K562 (cell line): Measurements from ENCODE around the gene UCHL5.
"Not testable (repeated sequence)": the region's sequence is repeated elsewhere in the genome, so short reads cannot be mapped to it uniquely, and the experiment has no call there.

Experiments
- BACH1 ChIP-seq: fragments of 200-800 bp; sonication (Bioruptor generic); IDR thresholded peaks from 2 replicates; pipeline ENCODE4 v1.6.1; 2016; ENCODE audit warnings: missing genetic modification characterization, missing compliant biosample characterization
- MXI1 ChIP-seq: IDR thresholded peaks from 2 replicates; pipeline ENCODE4 v1.6.1; 2011; ENCODE audit warnings: low read depth, mild to moderate bottlenecking, improper control_type of control experiment, low read length
- NR3C1 ChIP-seq: sonication (generic); formaldehyde crosslinking; IDR thresholded peaks from 2 replicates; pipeline ENCODE4 v1.8.1; 2022; ENCODE audit warnings: missing genetic modification reagents
- SP2 ChIP-seq: IDR thresholded peaks from 2 replicates; pipeline ENCODE4 v1.6.1; 2011; ENCODE audit warnings: mild to moderate bottlenecking, low read depth, low read length, moderate library complexity; ENCODE audit not compliant: poor library complexity, severe bottlenecking; ENCODE audit errors: extremely low read depth
- U2AF2 ChIP-seq: fragments of 200-400 bp; formaldehyde crosslinking; optimal IDR thresholded peaks from 2 replicates; pipeline ENCODE3; 2017; ENCODE audit warnings: low read depth, mild to moderate bottlenecking, low read length
- ZNF12 ChIP-seq: sonication (generic); formaldehyde crosslinking; IDR thresholded peaks from 2 replicates; pipeline ENCODE4 v1.4.0; 2020; ENCODE audit warnings: mild to moderate bottlenecking, missing genetic modification reagents
- ZNF589 ChIP-seq: fragments of 200-800 bp; sonication (Bioruptor generic); IDR thresholded peaks from 2 replicates; pipeline ENCODE4 v1.6.1; 2016; ENCODE audit warnings: low read depth, missing genetic modification characterization, missing compliant biosample characterization
- TF ChIP-seq, protein P1 (sequence below), 3 experiments: IDR thresholded peaks in 2 of 3; conservative IDR thresholded peaks in 1 of 3; 2 replicates each; pipeline ENCODE4 v1.5.1; 2011 to 2012; ENCODE audit warnings: low read length in 3 of 3, mild to moderate bottlenecking in 3 of 3, control low read depth in 2 of 3, improper control_type of control experiment in 1 of 3, inconsistent platforms in 1 of 3, low read depth in 1 of 3, mixed read lengths in 1 of 3, moderate library complexity in 1 of 3; ENCODE audit not compliant: insufficient read depth in 2 of 3
- TF ChIP-seq, protein P2 (sequence below): sonication (generic); formaldehyde crosslinking; IDR thresholded peaks from 2 replicates; pipeline ENCODE4 v1.8.1; 2023; ENCODE audit warnings: mild to moderate bottlenecking, missing genetic modification reagents
- TF ChIP-seq, protein P3 (sequence below): sonication (generic); formaldehyde crosslinking; IDR thresholded peaks from 2 replicates; pipeline ENCODE4 v1.9.0; 2022; ENCODE audit warnings: mild to moderate bottlenecking, missing genetic modification reagents
- TF ChIP-seq, protein P4 (sequence below): IDR thresholded peaks from 3 replicates; pipeline ENCODE4 v1.6.1; 2011; ENCODE audit warnings: borderline replicate concordance, mild to moderate bottlenecking; ENCODE audit not compliant: insufficient read length, insufficient read depth
- TF ChIP-seq, protein P5 (sequence below): IDR thresholded peaks from 2 replicates; pipeline ENCODE4 v1.6.1; 2014; ENCODE audit warnings: antibody characterized with exemption

DNA sequence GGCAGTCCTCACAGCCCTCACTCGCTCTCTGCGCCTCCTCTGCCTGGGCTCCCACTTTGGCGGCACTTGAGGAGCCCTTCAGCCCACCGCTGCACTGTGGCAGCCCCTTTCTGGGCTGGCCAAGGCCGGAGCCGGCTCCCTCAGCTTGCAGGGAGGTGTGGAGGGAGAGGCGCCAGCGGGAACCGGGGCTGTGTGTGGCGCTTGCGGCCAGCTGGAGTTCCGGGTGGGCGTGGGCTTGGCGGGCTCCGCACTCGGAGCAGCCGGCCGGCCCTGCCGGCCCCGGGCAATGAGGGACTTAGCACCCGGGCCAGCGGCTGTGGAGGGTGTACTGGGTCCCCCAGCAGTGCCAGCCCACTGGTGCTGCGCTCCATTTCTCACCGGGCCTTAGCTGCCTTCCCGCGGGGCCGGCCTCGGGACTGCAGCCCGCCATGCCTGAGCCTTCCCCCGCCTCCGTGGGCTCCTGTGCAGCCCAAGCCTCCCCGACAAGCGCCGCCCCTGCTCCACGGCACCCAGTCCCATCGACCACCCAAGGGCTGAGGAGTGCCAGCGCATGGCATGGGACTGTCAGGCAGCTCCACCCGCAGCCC is 72.3 kb downstream of the UCHL5 start:
- TF ChIP-seq, protein P1, sequence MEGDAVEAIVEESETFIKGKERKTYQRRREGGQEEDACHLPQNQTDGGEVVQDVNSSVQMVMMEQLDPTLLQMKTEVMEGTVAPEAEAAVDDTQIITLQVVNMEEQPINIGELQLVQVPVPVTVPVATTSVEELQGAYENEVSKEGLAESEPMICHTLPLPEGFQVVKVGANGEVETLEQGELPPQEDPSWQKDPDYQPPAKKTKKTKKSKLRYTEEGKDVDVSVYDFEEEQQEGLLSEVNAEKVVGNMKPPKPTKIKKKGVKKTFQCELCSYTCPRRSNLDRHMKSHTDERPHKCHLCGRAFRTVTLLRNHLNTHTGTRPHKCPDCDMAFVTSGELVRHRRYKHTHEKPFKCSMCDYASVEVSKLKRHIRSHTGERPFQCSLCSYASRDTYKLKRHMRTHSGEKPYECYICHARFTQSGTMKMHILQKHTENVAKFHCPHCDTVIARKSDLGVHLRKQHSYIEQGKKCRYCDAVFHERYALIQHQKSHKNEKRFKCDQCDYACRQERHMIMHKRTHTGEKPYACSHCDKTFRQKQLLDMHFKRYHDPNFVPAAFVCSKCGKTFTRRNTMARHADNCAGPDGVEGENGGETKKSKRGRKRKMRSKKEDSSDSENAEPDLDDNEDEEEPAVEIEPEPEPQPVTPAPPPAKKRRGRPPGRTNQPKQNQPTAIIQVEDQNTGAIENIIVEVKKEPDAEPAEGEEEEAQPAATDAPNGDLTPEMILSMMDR (IDR thresholded peaks at IDR 0.05 in 2 of 3, conservative IDR thresholded peaks at IDR 0.05 in 1 of 3; ENCODE audit: insufficient read depth in 2 of 3, low read depth in 1 of 3, low read length in 3 of 3), result not testable (repeated sequence)
- not testable (repeated sequence) for TF ChIP-seq SP2; U2AF2; NR3C1 (CRISPR knock-in tag); ZNF12 (CRISPR knock-in tag); MXI1; ZNF589 (CRISPR knock-in tag); BACH1
- TF ChIP-seq, protein P2, sequence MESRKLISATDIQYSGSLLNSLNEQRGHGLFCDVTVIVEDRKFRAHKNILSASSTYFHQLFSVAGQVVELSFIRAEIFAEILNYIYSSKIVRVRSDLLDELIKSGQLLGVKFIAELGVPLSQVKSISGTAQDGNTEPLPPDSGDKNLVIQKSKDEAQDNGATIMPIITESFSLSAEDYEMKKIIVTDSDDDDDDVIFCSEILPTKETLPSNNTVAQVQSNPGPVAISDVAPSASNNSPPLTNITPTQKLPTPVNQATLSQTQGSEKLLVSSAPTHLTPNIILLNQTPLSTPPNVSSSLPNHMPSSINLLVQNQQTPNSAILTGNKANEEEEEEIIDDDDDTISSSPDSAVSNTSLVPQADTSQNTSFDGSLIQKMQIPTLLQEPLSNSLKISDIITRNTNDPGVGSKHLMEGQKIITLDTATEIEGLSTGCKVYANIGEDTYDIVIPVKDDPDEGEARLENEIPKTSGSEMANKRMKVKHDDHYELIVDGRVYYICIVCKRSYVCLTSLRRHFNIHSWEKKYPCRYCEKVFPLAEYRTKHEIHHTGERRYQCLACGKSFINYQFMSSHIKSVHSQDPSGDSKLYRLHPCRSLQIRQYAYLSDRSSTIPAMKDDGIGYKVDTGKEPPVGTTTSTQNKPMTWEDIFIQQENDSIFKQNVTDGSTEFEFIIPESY (CRISPR knock-in tag), result peak; percentile 95
- TF ChIP-seq, protein P3, sequence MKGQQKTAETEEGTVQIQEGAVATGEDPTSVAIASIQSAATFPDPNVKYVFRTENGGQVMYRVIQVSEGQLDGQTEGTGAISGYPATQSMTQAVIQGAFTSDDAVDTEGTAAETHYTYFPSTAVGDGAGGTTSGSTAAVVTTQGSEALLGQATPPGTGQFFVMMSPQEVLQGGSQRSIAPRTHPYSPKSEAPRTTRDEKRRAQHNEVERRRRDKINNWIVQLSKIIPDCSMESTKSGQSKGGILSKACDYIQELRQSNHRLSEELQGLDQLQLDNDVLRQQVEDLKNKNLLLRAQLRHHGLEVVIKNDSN (CRISPR knock-in tag), result not testable (repeated sequence)
- TF ChIP-seq, protein P4, sequence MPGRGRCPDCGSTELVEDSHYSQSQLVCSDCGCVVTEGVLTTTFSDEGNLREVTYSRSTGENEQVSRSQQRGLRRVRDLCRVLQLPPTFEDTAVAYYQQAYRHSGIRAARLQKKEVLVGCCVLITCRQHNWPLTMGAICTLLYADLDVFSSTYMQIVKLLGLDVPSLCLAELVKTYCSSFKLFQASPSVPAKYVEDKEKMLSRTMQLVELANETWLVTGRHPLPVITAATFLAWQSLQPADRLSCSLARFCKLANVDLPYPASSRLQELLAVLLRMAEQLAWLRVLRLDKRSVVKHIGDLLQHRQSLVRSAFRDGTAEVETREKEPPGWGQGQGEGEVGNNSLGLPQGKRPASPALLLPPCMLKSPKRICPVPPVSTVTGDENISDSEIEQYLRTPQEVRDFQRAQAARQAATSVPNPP, result not testable (repeated sequence)
- TF ChIP-seq, protein P5, sequence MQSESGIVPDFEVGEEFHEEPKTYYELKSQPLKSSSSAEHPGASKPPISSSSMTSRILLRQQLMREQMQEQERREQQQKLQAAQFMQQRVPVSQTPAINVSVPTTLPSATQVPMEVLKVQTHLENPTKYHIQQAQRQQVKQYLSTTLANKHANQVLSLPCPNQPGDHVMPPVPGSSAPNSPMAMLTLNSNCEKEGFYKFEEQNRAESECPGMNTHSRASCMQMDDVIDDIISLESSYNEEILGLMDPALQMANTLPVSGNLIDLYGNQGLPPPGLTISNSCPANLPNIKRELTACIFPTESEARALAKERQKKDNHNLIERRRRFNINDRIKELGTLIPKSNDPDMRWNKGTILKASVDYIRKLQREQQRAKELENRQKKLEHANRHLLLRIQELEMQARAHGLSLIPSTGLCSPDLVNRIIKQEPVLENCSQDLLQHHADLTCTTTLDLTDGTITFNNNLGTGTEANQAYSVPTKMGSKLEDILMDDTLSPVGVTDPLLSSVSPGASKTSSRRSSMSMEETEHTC, result not testable (repeated sequence)
